ACC112 (cell line): ENCODE results near the gene ADNP.

ENCODE experiments used
- H2AFZ ChIP-seq: fragments of 200-600 bp; sonication (generic); one replicate; pipeline ENCODE4 v1.6.0; 2017; ENCODE audit warnings: antibody characterized with exemption, low read length; ENCODE audit not compliant: unreplicated experiment
- H3K27ac ChIP-seq: fragments of 200-600 bp; sonication (generic); 2 replicates; pipeline ENCODE4 v1.5.1; 2014; ENCODE audit warnings: low read depth, mild to moderate bottlenecking, antibody characterized with exemption, low read length, moderate library complexity
- H3K27me3 ChIP-seq: fragments of 200-600 bp; sonication (generic); 2 replicates; pipeline ENCODE4 v1.6.1; 2014; ENCODE audit warnings: mild to moderate bottlenecking, antibody characterized with exemption, low read length, moderate library complexity, mixed read lengths; ENCODE audit not compliant: insufficient read depth
- H3K36me3 ChIP-seq: fragments of 200-600 bp; sonication (generic); 2 replicates; pipeline ENCODE4 v1.6.1; 2016; ENCODE audit warnings: mild to moderate bottlenecking, antibody characterized with exemption, low read length, moderate library complexity, mixed read lengths; ENCODE audit not compliant: insufficient read depth
- H3K4me1 ChIP-seq: fragments of 200-600 bp; sonication (generic); one replicate; pipeline ENCODE4 v1.6.1; 2016; ENCODE audit warnings: low read length, mixed read lengths; ENCODE audit not compliant: insufficient read depth, unreplicated experiment, control insufficient read depth
- H3K4me3 ChIP-seq: fragments of 200-600 bp; sonication (generic); 2 replicates; pipeline ENCODE4 v1.5.1; 2014; ENCODE audit warnings: mild to moderate bottlenecking, low read depth, low read length
- H3K79me2 ChIP-seq: fragments of 200-600 bp; sonication (generic); one replicate; pipeline ENCODE4 v1.6.0; 2016; ENCODE audit warnings: low read length; ENCODE audit not compliant: control insufficient read depth, unreplicated experiment, insufficient read depth

Gene ADNP

DNA sequence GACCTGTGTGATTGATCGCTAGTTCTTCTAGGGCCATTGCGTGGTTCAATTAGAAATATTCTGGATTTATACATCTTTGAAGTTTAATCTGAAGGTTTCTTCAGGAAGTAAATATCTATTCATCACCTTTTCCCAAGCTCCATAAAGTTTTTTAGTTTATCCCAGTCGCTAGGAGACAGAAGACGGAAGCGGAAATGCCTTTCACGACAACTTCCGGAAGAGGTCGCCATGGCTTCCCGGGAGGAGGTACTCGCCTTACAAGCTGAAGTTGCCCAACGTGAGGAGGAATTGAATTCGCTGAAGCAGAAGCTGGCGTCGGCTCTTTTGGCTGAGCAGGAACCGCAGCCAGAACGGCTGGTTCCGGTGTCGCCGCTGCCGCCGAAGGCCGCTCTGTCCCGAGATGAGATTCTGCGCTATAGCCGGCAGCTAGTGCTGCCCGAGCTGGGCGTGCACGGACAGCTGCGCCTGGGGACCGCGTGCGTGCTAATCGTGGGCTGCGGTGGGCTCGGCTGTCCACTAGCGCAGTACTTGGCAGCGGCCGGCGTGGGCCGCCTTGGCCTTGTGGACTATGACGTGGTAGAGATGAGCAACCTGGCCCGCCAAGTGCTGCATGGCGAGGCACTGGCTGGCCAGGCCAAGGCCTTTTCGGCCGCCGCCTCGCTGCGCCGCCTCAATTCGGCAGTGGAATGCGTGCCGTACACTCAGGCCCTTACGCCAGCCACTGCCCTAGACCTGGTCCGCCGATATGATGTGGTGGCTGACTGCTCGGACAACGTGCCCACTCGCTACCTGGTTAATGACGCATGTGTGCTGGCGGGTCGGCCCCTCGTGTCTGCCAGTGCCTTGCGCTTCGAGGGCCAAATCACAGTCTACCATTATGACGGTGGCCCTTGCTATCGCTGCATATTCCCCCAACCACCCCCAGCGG is 27.6 kb upstream of the ADNP start, which contains the start of gene MOCS3:
Gene MOCS3, plus strand, starts transcription at position 204 of the 928 bp plus-strand sequence. Its CDS starts 25 bp downstream, at position 229.
- H3K4me1 ChIP-seq, result peaks cover 30% of the 10 kb centered on the region
- peak within 1 kb of the TSS; percentile 89 for H3K27ac ChIP-seq
- no peaks in the 10 kb centered on the region for H3K27me3 ChIP-seq
- H3K4me3 ChIP-seq, result peak within 1 kb of the TSS; percentile 92
- peaks cover 14% of the 10 kb centered on the region for H3K36me3 ChIP-seq
- H2AFZ ChIP-seq, result peak within 1 kb of the TSS; percentile 70
- H3K79me2 ChIP-seq, result peaks cover 64% of the 10 kb centered on the region

DNA sequence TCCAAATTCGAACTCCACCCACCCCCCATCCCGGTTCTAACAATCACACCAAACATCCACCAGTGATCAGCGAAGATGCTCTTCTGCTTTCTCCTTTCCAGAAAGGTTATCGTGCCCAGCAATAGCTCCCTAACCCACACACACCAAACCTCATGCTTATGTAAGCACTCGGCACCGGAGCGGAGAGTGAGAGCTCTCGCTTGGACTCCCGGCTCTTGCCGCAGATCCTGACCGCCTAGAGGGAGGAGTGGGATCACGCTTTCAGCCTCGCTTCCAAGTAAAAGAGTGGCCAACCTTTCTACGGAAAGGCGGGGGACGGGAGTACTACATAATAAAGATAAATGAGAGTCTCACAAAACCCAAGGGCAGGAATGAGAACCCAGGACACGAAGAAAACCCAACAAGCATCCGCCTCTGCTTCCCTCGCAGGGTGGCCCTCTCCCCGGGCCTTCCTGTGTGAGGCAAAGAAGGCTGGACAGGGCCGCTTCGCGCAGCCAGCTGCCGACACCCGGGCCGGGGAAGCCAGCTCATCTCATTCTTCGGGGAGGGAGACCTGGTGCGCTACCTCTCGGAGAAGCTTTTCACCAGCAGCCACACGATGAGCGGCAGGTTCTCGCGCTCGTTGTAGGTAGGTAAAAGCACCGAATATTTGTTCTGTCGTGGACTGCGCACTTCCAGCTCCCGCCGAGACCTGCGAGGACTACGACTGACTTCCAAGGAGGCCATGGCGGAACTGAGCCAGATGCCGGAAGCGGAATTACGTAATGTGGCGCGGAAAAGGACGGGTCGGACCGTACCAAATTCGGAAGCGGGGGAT is 26.8 kb upstream of the ADNP start, which contains the start of gene DPM1:
Gene DPM1, minus strand, starts transcription at position 735 of the 817 bp plus-strand sequence. Its CDS starts 9 bp downstream, at position 726.
- peak within 1 kb of the TSS; percentile 70 for H2AFZ ChIP-seq

DNA sequence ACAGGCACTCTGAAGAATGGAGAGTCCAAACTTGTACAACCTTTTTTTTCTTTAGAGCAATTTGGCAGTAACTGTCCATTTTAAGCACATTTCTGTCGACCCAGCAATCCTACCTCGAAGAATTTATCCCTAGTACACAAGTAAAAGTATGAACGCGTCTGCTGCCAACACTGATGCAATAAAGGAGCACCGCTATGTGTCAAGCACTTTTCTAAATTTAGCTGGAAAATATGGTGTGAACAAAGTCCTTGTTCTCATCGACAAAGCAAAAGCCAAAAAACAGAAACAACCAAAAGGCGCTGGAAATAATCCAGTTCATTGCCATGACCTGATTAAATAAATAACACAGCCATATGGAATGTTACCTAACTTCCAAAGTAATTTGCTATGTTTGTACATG is 26.0 kb upstream of the ADNP start:
- Histone ChIP-seq H3K4me3 (peak overlapping the region; percentile 92), H3K27ac (peak overlapping the region; percentile 89; the same call in 1 of the 2 replicates), H3K79me2 (peaks cover 74% of the 10 kb centered on the region), H2AFZ (no peak overlapping the region), H3K4me1 (peaks cover 30% of the 10 kb centered on the region), H3K36me3 (peaks cover 14% of the 10 kb centered on the region), H3K27me3 (no peaks in the 10 kb centered on the region)

More for the DNA sequence above, 26.8 kb upstream of the ADNP start, which contains the start of gene DPM1:
- H3K4me3 ChIP-seq, result peak within 1 kb of the TSS; percentile 92
- H3K27ac ChIP-seq, result peak within 1 kb of the TSS; percentile 89
- H3K79me2 ChIP-seq, result peaks cover 72% of the 10 kb centered on the region
- H3K36me3 ChIP-seq, result peaks cover 14% of the 10 kb centered on the region
- no peaks in the 10 kb centered on the region for H3K27me3 ChIP-seq
- H3K4me1 ChIP-seq, result peaks cover 30% of the 10 kb centered on the region

DNA sequence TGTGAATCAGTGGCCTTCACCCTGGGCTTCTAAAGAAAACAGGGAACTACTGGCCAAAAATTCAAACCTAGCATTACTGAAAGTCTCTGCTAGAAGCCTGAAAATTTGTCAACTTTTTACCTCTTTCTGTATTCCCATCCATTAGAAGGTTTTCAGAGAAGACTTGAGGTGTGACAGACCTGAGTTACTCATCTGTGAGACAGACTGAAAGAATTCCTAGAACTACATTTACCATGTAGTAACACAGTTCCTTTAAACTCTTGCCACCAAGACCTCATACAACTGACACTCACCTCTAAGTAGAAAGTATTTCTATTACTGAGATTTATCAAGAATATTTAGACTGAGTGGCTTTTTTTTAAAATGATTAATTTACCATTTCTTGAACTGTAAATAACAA is 22.6 kb upstream of the ADNP start:
- Histone ChIP-seq H3K27ac (no peak overlapping the region), H3K36me3 (peaks cover 28% of the 10 kb centered on the region), H3K79me2 (peaks cover 74% of the 10 kb centered on the region), H3K4me1 (peaks cover 27% of the 10 kb centered on the region), H3K4me3 (no peak overlapping the region), H2AFZ (no peak overlapping the region), H3K27me3 (no peaks in the 10 kb centered on the region)

GRCh38 chr20:50953196-50953595 is 22.0 kb upstream of the ADNP start:
- H2AFZ ChIP-seq, result no peak overlapping the region
- H3K36me3 ChIP-seq, result peaks cover 33% of the 10 kb centered on the region
- no peak overlapping the region for H3K27ac ChIP-seq
- H3K27me3 ChIP-seq, result no peaks in the 10 kb centered on the region
- H3K79me2 ChIP-seq, result peaks cover 76% of the 10 kb centered on the region
- peaks cover 27% of the 10 kb centered on the region for H3K4me1 ChIP-seq
- H3K4me3 ChIP-seq, result no peak overlapping the region

- no peak overlapping the region for H3K27ac ChIP-seq
- H3K4me3 ChIP-seq, result no peak overlapping the region
- no peak overlapping the region for H2AFZ ChIP-seq
- no peaks in the 10 kb centered on the region for H3K27me3 ChIP-seq
- H3K36me3 ChIP-seq, result peaks cover 50% of the 10 kb centered on the region
- H3K79me2 ChIP-seq, result peaks cover 27% of the 10 kb centered on the region
- peaks cover 11% of the 10 kb centered on the region for H3K4me1 ChIP-seq
Measured at GRCh38 chr20:50948132-50948785, 17.0 kb upstream of the ADNP start.

DNA sequence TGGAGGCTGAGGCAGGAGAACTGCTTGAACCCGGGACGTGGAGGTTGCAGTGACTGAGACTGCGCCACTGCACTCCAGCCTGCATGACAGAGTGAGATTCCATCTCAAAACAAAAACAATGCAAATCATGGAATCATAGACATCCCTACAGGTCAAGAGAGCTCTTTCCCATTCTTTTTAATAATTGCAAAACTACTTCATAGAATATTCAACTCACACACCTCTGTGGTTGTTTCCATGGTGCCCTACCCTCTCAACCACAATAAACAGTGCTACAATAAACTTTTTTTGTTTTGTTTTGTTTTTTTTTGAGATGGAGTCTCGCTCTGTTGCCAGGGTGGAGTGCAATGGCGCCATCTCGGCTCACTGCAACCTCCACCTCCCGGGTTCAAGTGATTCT is 11.8 kb upstream of the ADNP start:
- no peak overlapping the region for H2AFZ ChIP-seq
- no peak overlapping the region for H3K27ac ChIP-seq
- peaks cover 27% of the 10 kb centered on the region for H3K36me3 ChIP-seq
- no peaks in the 10 kb centered on the region for H3K79me2 ChIP-seq
- no peaks in the 10 kb centered on the region for H3K4me1 ChIP-seq
- H3K27me3 ChIP-seq, result no peaks in the 10 kb centered on the region
- no peak overlapping the region for H3K4me3 ChIP-seq

DNA sequence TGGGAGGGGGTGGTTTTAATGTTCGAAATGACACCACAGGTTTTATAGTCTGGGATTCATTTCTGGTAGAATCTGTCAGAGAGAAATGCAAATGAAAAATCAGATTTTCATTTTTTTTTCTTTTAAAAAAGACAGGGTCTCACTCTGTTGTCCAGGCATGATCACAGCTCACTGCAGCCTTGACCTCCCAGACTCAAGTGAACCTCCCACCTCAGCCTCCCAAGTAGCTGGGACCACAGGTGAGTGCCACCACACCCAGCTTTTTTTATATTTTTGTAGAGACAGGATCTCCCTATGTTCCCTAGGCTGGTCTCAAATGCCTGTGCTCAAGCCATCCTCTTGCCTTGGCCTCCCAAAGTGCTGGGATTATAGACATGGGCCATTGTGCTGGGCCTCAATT is 2.4 kb upstream of the ADNP start:
- no peaks in the 10 kb centered on the region for H3K27me3 ChIP-seq
- H3K4me3 ChIP-seq, result no peak overlapping the region
- H3K4me1 ChIP-seq, result peaks cover 18% of the 10 kb centered on the region
- no peak overlapping the region for H3K27ac ChIP-seq
- peaks cover 25% of the 10 kb centered on the region for H3K79me2 ChIP-seq
- H3K36me3 ChIP-seq, result peaks cover 35% of the 10 kb centered on the region
- H2AFZ ChIP-seq, result no peak overlapping the region

DNA sequence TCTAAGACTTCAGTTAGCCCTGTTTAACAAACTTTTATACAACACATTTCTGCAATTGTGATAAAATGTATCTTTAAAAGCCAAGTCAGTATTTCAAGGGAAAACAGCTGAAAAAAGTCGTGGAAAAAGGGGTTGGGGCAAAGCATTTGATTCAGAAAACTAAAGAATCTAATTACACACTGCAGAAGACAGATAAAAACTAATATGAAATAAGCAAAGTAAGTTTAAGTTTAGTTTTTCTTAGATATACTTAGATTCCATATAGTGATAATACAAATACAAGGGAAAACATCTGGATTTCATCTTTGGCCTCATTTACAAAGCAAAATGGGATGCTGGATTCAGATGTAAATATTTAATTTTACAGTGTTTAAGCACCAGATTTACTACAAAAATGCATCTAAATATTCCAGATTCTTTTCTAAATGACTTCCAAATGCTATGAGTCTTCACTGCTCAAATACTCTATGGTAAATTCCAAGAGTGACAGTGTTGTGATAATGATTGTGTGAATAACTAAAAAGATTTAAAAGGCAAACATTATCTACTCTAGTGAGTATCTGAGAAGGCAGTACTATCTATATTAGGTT is 1.5 kb upstream of the ADNP start:
- peak overlapping the region; percentile 76 for H3K27ac ChIP-seq
- H3K79me2 ChIP-seq, result peaks cover 33% of the 10 kb centered on the region
- no peaks in the 10 kb centered on the region for H3K27me3 ChIP-seq
- H2AFZ ChIP-seq, result no peak overlapping the region
- no peak overlapping the region for H3K4me3 ChIP-seq
- H3K36me3 ChIP-seq, result peaks cover 41% of the 10 kb centered on the region
- peaks cover 26% of the 10 kb centered on the region for H3K4me1 ChIP-seq

- Histone ChIP-seq H2AFZ (peak overlapping the region; percentile 68), H3K79me2 (peaks cover 40% of the 10 kb centered on the region), H3K27ac (peak overlapping the region; percentile 76), H3K36me3 (peaks cover 44% of the 10 kb centered on the region), H3K27me3 (no peaks in the 10 kb centered on the region), H3K4me1 (peaks cover 31% of the 10 kb centered on the region), H3K4me3 (peak overlapping the region; percentile 73)
Measured at GRCh38 chr20:50932016-50932485, 814 bp upstream of the ADNP start.
